Omental fat pad (tissue), 4 donors: ENCODE measurements around the gene UXS1. TPM values are rescaled to one million over a fixed set of nuclear protein-coding genes. Genes with fewer than 3 reads are reported as not detected.

Source experiments
- ATAC-seq: fragments of 150-250 bp; one replicate; pipeline ENCODE4 v1.9.1; 2016; ENCODE audit warnings: mild to moderate bottlenecking, moderate library complexity; ENCODE audit not compliant: low FRiP score
- DNase-seq: peaks from one replicate; pipeline ENCODE4 v3.0.0-alpha.2; 2019; ENCODE audit warnings: low spot score
- CTCF ChIP-seq, 3 donors: fragments of 450-650 bp; IDR thresholded peaks; one replicate each; pipeline ENCODE4 v1.5.1; 2016 to 2017; ENCODE audit warnings: antibody characterized with exemption in 3 of 3, mild to moderate bottlenecking in 3 of 3, moderate library complexity in 2 of 3
- total RNA-seq, 4 donors: library from RNA; depleted of rRNA; stranded (reverse); fragments of >200 nt; gene quantifications; one replicate each; pipeline ENCODE4 v1.1.0, GENCODE V29; 2016

The UXS1 gene
- total RNA-seq, 4 donors from 2014 or later = 29.2 to 79.4 (median 38.5) TPM

GRCh38 chr2:106124106-106124756, 69.9 kb downstream of the UXS1 start:
- TF ChIP-seq CTCF (IDR thresholded peaks at IDR 0.05) = no peak
- DNase-seq (no peak), ATAC-seq (no peak)

DNA sequence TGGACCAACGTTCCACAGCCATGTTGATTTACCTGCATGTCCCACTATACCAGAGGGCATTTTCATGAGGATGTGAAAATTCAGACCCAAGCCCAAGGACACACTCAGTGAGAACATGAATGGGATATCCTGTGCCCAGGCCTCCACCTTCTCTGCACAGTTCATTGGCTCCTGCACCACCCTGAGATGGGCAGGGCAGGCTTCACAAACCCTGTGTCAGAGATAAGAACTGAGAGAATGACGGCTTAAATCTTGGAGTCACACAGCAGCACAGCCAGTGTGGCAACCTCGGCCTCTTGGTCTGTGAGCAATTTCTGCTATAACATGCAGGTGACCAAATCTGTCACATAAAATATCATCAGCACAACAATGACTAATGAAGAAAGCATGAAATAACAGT, 71.9 kb downstream of the UXS1 start:
- ATAC-seq (no peak), DNase-seq (no peak)
- TF ChIP-seq CTCF (IDR thresholded peaks at IDR 0.05) = no peak

GRCh38 chr2:106120432-106120831, 73.7 kb downstream of the UXS1 start:
- DNase-seq (no peak), ATAC-seq (no peak)
- TF ChIP-seq CTCF (IDR thresholded peaks at IDR 0.05) = no peak

- DNase-seq (no peak), ATAC-seq (no peak)
- TF ChIP-seq CTCF (IDR thresholded peaks at IDR 0.05) = no peak
These were observed 75.0 kb downstream of the UXS1 start for GRCh38 chr2:106119074-106119473.

DNA sequence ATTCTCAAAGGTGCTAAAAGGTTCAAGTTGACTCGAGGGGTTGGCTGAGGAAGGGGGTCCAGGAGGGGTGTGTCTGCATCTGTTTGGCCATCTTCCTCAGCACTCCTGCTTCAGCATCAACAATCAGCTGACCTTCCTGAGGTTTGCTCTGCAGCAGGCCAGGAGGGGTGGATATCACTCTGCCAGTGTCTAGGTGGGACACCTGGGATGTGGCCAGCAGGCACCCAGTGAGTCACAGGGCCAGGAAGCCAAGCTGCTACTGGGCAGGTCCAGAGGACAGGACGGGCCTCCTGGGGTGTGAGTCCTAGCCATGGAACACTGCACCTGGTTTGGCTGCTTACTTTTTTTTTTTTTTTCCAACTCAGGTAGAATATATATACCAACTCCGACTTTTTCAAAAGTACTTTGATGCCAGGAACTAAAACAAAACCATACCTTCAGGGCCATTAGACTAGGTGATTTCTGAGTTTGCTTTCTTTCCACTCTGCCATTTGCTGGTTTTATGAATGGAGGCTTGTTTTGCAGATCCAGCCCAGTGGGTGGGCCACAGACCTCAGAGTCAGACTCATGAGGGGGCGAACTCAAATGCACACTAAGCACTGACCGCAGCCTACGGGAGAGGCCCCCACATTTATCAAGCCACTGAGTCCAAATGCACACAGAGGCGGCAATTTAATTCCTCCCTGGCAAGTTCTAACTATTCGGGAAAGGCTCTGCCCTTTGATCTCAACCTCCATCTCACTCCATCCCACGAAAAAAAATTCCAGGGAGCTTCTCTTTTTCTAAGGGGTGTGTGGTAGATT, 76.0 kb downstream of the UXS1 start:
- no peak for DNase-seq
- TF ChIP-seq CTCF (IDR thresholded peaks at IDR 0.05) = no peak
- no peak for ATAC-seq

- ATAC-seq = no peak
- no peak for DNase-seq
- no peak for TF ChIP-seq CTCF (IDR thresholded peaks at IDR 0.05)
These were observed 76.8 kb downstream of the UXS1 start for GRCh38 chr2:106117347-106117746.

DNA sequence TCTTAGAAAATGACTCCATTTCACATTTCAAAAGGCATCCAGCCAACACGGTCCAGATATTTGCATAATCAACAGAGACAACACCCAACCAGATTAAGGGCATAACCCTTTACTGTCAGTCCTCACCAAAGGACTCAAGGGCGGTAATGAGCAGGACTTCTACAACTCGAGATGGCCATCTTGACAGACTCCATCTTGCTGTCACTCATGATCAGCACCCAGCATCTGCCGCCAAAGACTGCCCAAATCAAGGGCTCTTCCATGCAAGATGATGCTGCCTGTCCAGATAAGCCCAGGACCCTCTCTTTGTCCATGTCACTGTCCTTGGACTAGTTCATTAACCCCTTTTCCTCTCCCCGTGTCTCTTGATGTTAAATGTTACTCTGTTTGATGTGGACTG, 77.9 kb downstream of the UXS1 start:
- TF ChIP-seq CTCF (IDR thresholded peaks at IDR 0.05) = no peak
- DNase-seq = no peak
- ATAC-seq = no peak
